SK-N-SH (cell line): Measurements from ENCODE around the gene PFKL. TPM values are rescaled to one million over a fixed set of nuclear protein-coding genes. Genes with fewer than 3 reads are reported as not detected.

Source experiments
- CTCF ChIA-PET: fragments of 300-600, 350-600 bp; formaldehyde crosslinking; extraction: SDS; loops from one replicate; lab custom pipeline; 2021; lab: Yijun Ruan, JAX
- POLR2A ChIA-PET: fragments of 350-600 bp; sonication (Branson Sonifier 250); formaldehyde crosslinking; extraction: SDS; loops from one replicate; lab custom pipeline; 2020; ENCODE audit warnings: antibody characterized with exemption, inconsistent platforms; lab: Yijun Ruan, JAX
- DNase-seq: peaks from one replicate; pipeline ENCODE4 v3.0.0; 2012
- H2AFZ ChIP-seq: fragments of 200-600 bp; sonication (generic); 2 replicates; pipeline ENCODE4 v1.8.1; 2016; ENCODE audit warnings: antibody characterized with exemption, mild to moderate bottlenecking, low read depth
- H3F3A ChIP-seq: fragments of 200-600 bp; sonication (generic); replicated peaks from 2 replicates; pipeline ENCODE3; 2016; ENCODE audit warnings: antibody characterized with exemption, mild to moderate bottlenecking; ENCODE audit not compliant: insufficient read depth
- H3K27ac ChIP-seq, 2 experiments: fragments of 200-500 bp in 1 of 2; fragments of 200-600 bp in 1 of 2; sonication (Bioruptor generic) in 1 of 2; sonication (generic), shearing (Covaris generic) in 1 of 2; 2 replicates each; pipeline versions ENCODE4 v1.5.1 to v1.6.1; 2014 to 2016; ENCODE audit warnings: low read depth in 2 of 2, inconsistent platforms in 1 of 2, low read length in 1 of 2, mild to moderate bottlenecking in 1 of 2, mixed read lengths in 1 of 2
- H3K27me3 ChIP-seq: fragments of 200-600 bp; sonication (generic), shearing (Covaris generic); 2 replicates; pipeline ENCODE4 v1.6.1; 2016; ENCODE audit warnings: mixed run types; ENCODE audit not compliant: insufficient read depth
- H3K36me3 ChIP-seq, 2 experiments: fragments of 200-500 bp in 1 of 2; fragments of 200-600 bp in 1 of 2; sonication (Bioruptor generic) in 1 of 2; sonication (generic) in 1 of 2; replicated peaks in 1 of 2; 2 replicates each; pipeline versions ENCODE3 to v1.5.1; 2014 to 2016; ENCODE audit warnings: low read length in 1 of 2, mild to moderate bottlenecking in 1 of 2; ENCODE audit not compliant: insufficient read depth in 2 of 2, control insufficient read depth in 1 of 2
- H3K4me1 ChIP-seq, 2 experiments: fragments of 200-500 bp in 1 of 2; fragments of 200-600 bp in 1 of 2; sonication (Bioruptor generic) in 1 of 2; sonication (generic), shearing (Covaris generic) in 1 of 2; 2 replicates each; pipeline versions ENCODE4 v1.5.1 to v1.6.1; 2014 to 2016; ENCODE audit warnings: low read depth in 1 of 2, low read length in 1 of 2, mixed run types in 1 of 2; ENCODE audit not compliant: insufficient read depth in 2 of 2, control insufficient read depth in 1 of 2
- H3K4me2 ChIP-seq: fragments of 200-600 bp; sonication (generic), shearing (Covaris generic); 2 replicates; pipeline ENCODE4 v1.6.1; 2017; ENCODE audit warnings: mixed run types
- H3K4me3 ChIP-seq, 2 experiments: fragments of 200-500 bp in 1 of 2; fragments of 200-600 bp in 1 of 2; sonication (Bioruptor generic) in 1 of 2; sonication (generic), shearing (Covaris generic) in 1 of 2; 2 replicates each; pipeline versions ENCODE4 v1.5.1 to v1.8.1; 2014 to 2016; ENCODE audit warnings: low read depth in 2 of 2, inconsistent platforms in 1 of 2, low read length in 1 of 2, mild to moderate bottlenecking in 1 of 2, mixed read lengths in 1 of 2, moderate library complexity in 1 of 2
- H3K79me2 ChIP-seq: fragments of 200-600 bp; sonication (generic); 2 replicates; pipeline ENCODE4 v1.8.1; 2017; ENCODE audit warnings: mild to moderate bottlenecking; ENCODE audit not compliant: insufficient read depth
- H3K9ac ChIP-seq: fragments of 200-600 bp; sonication (generic); 2 replicates; pipeline ENCODE4 v1.6.1; 2017; ENCODE audit warnings: mixed run types
- H3K9me2 ChIP-seq: fragments of 200-600 bp; sonication (generic); 2 replicates; pipeline ENCODE4 v1.6.1; 2017; ENCODE audit warnings: mixed run types
- H3K9me3 ChIP-seq: fragments of 200-600 bp; sonication (generic); 2 replicates; pipeline ENCODE4 v1.6.1; 2017; ENCODE audit warnings: mixed run types, mild to moderate bottlenecking, moderate library complexity
- H4K20me1 ChIP-seq: fragments of 200-600 bp; sonication (generic); 2 replicates; pipeline ENCODE4 v1.6.1; 2017; ENCODE audit warnings: mild to moderate bottlenecking, mixed run types; ENCODE audit not compliant: insufficient read depth
- CHD2 ChIP-seq: fragments of 150-350 bp; IDR thresholded peaks from 2 replicates; pipeline ENCODE4 v1.6.1; 2018; ENCODE audit warnings: low read length; ENCODE audit not compliant: partially characterized antibody
- FOSL2 ChIP-seq: IDR thresholded peaks from 2 replicates; pipeline ENCODE4 v1.4.0; 2012; ENCODE audit warnings: low read depth, mild to moderate bottlenecking, moderate library complexity, borderline replicate concordance
- FOXJ3 ChIP-seq: sonication (generic); formaldehyde crosslinking; IDR thresholded peaks from 2 replicates; pipeline ENCODE4 v1.5.1; 2020; ENCODE audit warnings: mild to moderate bottlenecking, missing genetic modification reagents
- GATA2 ChIP-seq: sonication (generic); formaldehyde crosslinking; IDR thresholded peaks from 2 replicates; pipeline ENCODE4 v1.5.0; 2020; ENCODE audit warnings: mild to moderate bottlenecking, missing genetic modification reagents
- RCOR1 ChIP-seq: fragments of 150-350 bp; IDR thresholded peaks from 2 replicates; pipeline ENCODE4 v1.6.1; 2017; ENCODE audit warnings: antibody characterized with exemption, low read length
- TAF1 ChIP-seq: IDR thresholded peaks from 2 replicates; pipeline ENCODE4 v1.6.1; 2012; ENCODE audit warnings: low read depth, mild to moderate bottlenecking, low read length, moderate library complexity, borderline replicate concordance
- USF2 ChIP-seq: fragments of 150-350 bp; IDR thresholded peaks from 2 replicates; pipeline ENCODE4 v1.6.1; 2017; ENCODE audit warnings: antibody characterized with exemption, low read length, low read depth, borderline replicate concordance
- WGBS: methylation state at CpG from one replicate; pipeline ENCODE4 v1.1.6; 2017; ENCODE audit warnings: low lambda C conversion rate; 5-methylcytosine and 5-hydroxymethylcytosine counted together
- polyA plus RNA-seq, 3 experiments: library from polyadenylated mRNA; depleted of rRNA; stranded (reverse); fragments of >200 nt; gene quantifications; 2 replicates each; pipeline ENCODE4 v1.2.3, GENCODE V29; 2012
- TF ChIP-seq, protein P1 (sequence below): IDR thresholded peaks from 2 replicates; pipeline ENCODE4 v1.4.0; 2012; ENCODE audit warnings: low read depth, borderline replicate concordance
- TF ChIP-seq, protein P2 (sequence below): IDR thresholded peaks from 2 replicates; pipeline ENCODE4 v1.4.0; 2012; ENCODE audit warnings: low read depth
- TF ChIP-seq, protein P3 (sequence below): fragments of 200-600 bp; sonication (generic); IDR thresholded peaks from 2 replicates; pipeline ENCODE4 v1.6.1; 2017; ENCODE audit warnings: antibody characterized with exemption, mild to moderate bottlenecking, moderate library complexity

Gene PFKL
- polyA plus RNA-seq, 1 of the 3 experiments (the other 2 are of a cell fraction): 118 TPM

GRCh38 chr21:44349416-44349846, 49.6 kb downstream of the PFKL start:
- H2AFZ ChIP-seq: no peak overlapping the region
- H3K4me3 ChIP-seq: no peak overlapping the region
- H3K9me2 ChIP-seq: no peaks in the 10 kb centered on the region
- ChIA-PET POLR2A (no interaction called here), CTCF (no interaction called here)
- H3K4me2 ChIP-seq: no peak overlapping the region
- peaks cover 56% of the 10 kb centered on the region for H3K27me3 ChIP-seq
- no peak overlapping the region for H3K9ac ChIP-seq
- TF ChIP-seq USF2 (no peak), RCOR1 (no peak), TAF1 (no peak), GATA2 (CRISPR knock-in tag) (no peak), FOSL2 (no peak), CHD2 (no peak), FOXJ3 (no peak)
- TF ChIP-seq, protein P1, sequence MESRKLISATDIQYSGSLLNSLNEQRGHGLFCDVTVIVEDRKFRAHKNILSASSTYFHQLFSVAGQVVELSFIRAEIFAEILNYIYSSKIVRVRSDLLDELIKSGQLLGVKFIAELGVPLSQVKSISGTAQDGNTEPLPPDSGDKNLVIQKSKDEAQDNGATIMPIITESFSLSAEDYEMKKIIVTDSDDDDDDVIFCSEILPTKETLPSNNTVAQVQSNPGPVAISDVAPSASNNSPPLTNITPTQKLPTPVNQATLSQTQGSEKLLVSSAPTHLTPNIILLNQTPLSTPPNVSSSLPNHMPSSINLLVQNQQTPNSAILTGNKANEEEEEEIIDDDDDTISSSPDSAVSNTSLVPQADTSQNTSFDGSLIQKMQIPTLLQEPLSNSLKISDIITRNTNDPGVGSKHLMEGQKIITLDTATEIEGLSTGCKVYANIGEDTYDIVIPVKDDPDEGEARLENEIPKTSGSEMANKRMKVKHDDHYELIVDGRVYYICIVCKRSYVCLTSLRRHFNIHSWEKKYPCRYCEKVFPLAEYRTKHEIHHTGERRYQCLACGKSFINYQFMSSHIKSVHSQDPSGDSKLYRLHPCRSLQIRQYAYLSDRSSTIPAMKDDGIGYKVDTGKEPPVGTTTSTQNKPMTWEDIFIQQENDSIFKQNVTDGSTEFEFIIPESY: no peak
- TF ChIP-seq, protein P2, sequence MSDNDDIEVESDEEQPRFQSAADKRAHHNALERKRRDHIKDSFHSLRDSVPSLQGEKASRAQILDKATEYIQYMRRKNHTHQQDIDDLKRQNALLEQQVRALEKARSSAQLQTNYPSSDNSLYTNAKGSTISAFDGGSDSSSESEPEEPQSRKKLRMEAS: no peak
- TF ChIP-seq, protein P3, sequence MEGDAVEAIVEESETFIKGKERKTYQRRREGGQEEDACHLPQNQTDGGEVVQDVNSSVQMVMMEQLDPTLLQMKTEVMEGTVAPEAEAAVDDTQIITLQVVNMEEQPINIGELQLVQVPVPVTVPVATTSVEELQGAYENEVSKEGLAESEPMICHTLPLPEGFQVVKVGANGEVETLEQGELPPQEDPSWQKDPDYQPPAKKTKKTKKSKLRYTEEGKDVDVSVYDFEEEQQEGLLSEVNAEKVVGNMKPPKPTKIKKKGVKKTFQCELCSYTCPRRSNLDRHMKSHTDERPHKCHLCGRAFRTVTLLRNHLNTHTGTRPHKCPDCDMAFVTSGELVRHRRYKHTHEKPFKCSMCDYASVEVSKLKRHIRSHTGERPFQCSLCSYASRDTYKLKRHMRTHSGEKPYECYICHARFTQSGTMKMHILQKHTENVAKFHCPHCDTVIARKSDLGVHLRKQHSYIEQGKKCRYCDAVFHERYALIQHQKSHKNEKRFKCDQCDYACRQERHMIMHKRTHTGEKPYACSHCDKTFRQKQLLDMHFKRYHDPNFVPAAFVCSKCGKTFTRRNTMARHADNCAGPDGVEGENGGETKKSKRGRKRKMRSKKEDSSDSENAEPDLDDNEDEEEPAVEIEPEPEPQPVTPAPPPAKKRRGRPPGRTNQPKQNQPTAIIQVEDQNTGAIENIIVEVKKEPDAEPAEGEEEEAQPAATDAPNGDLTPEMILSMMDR: no peak
- no peaks in the 10 kb centered on the region for H3K9me3 ChIP-seq
- H3K79me2 ChIP-seq: no peaks in the 10 kb centered on the region
- WGBS: 39% methylated on average over 4 of the region's 12 CpGs
- no peaks in the 10 kb centered on the region for H4K20me1 ChIP-seq
- H3K36me3 ChIP-seq: no peaks in the 10 kb centered on the region
- no peaks in the 10 kb centered on the region for H3F3A ChIP-seq
- H3K27ac ChIP-seq: no peak overlapping the region
- no peak for DNase-seq
- H3K4me1 ChIP-seq: no peaks in the 10 kb centered on the region
